Measurements from ENCODE around the gene PEX1.
"Not testable (repeated sequence)": the region's sequence is repeated elsewhere in the genome, so short reads cannot be mapped to it uniquely, and the experiment has no call there.

The PEX1 gene

DNA sequence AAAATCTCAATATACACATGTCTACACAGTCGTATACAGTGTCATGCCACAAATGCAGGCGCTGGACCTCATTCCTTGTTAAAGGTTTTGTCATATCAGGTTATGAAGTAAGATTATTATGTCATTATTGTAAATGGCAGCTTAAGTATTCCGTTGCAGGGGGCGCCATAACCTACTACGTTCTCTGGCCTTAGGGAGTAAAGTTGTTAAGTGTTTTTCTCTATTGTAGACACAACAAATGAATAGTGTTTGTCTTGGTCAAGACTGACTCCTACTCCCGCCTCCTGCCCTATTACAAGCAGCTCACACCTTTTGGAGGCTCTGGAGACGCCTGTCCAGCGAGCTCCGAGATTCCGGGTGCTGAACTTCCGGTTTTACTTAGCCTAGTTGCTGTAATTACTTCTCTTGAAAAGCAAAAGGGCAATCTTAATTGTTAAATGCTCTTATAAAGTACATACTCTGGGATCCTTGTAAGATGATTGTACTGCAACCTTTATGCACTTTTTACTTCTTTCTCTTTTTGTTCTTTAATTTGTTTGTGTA lies 80.0 kb downstream of the PEX1 start:
- Histone ChIP-seq H3K4ac (ENCODE audit: low read depth in 1 of 2, low read length in 2 of 2) (no peak overlapping the region), H3K9ac (ENCODE audit: low read length) (peak overlapping the region; percentile 95), H3K79me1 (replicated peaks; ENCODE audit: low read length, poor library complexity, severe bottlenecking) (peaks cover 10% of the 10 kb centered on the region), H3K36me3 (ENCODE audit: control insufficient read depth in 1 of 2, insufficient read depth in 2 of 2, low read depth in 1 of 2, low read length in 2 of 2) (peaks cover 8 to 42% of the 10 kb centered on the region in 2 experiments), H3K4me1 (ENCODE audit: control insufficient read depth, insufficient read depth, low read depth, low read length) (no peaks in the 10 kb centered on the region), H3K4me3 (ENCODE audit: insufficient read depth in 1 of 2, low read depth in 1 of 2, low read length in 2 of 2) (peak overlapping the region; percentile 18 to 88), H2BK15ac (ENCODE audit: low read depth, poor library complexity, severe bottlenecking) (no peak overlapping the region), H3K23ac (ENCODE audit: low read length in 2 of 2) (no peak overlapping the region), H3K27ac (ENCODE audit: low read length, poor library complexity, severe bottlenecking) (no peak overlapping the region), H2AFZ (ENCODE audit: low read depth, low read length) (no peak overlapping the region), H3K27me3 (ENCODE audit: control insufficient read depth in 1 of 2, insufficient read depth in 1 of 2, low read length in 2 of 2) (no peaks in the 10 kb centered on the region), H3K18ac (ENCODE audit: low read depth in 1 of 2, low read length in 2 of 2) (no peak overlapping the region), H3K4me2 (ENCODE audit: low read length, poor library complexity, severe bottlenecking) (peak overlapping the region; percentile 81), H2AK5ac (ENCODE audit: low read length, severe bottlenecking) (no peak overlapping the region), H3K9me3 (ENCODE audit: control insufficient read depth, low read length) (no peaks in the 10 kb centered on the region), H4K8ac (ENCODE audit: low read length) (no peak overlapping the region), H2BK120ac (ENCODE audit: low read depth, low read length) (no peak overlapping the region), H2BK12ac (ENCODE audit: low read length in 2 of 2) (no peak overlapping the region), H3K14ac (ENCODE audit: low read length in 2 of 2) (no peak overlapping the region), H4K91ac (ENCODE audit: low read length) (no peak overlapping the region), H2BK5ac (ENCODE audit: low read depth, low read length, poor library complexity, severe bottlenecking) (no peak overlapping the region)
- WGBS, result 4% methylated on average over 9 of the region's 11 CpGs
- peak; percentile 80 for DNase-seq

GRCh38 chr7:92447345-92448204 lies 80.7 kb downstream of the PEX1 start, which contains the start of gene GATAD1:
Gene GATAD1, plus strand, starts transcription at chr7:92447482. Its CDS starts 248 bp downstream, at chr7:92447730.
- DNase-seq, result peak; percentile 91
- Histone ChIP-seq H3K14ac (ENCODE audit: low read length in 2 of 2) (peak within 1 kb of the TSS in 1 of 2 experiments; percentile 81), H2BK12ac (ENCODE audit: low read length in 2 of 2) (no peak within 1 kb of the TSS), H3K9ac (ENCODE audit: low read length) (peak within 1 kb of the TSS; percentile 95), H3K23ac (ENCODE audit: low read length in 2 of 2) (peak within 1 kb of the TSS in 1 of 2 experiments; percentile 92), H2BK5ac (ENCODE audit: low read depth, low read length, poor library complexity, severe bottlenecking) (peak within 1 kb of the TSS; percentile 58), H3K9me3 (ENCODE audit: control insufficient read depth, low read length) (no peaks in the 10 kb centered on the region), H2AFZ (ENCODE audit: low read depth, low read length) (peak within 1 kb of the TSS; percentile 3), H4K8ac (ENCODE audit: low read length) (peak within 1 kb of the TSS; percentile 96), H3K4me3 (ENCODE audit: insufficient read depth in 1 of 2, low read depth in 1 of 2, low read length in 2 of 2) (peak within 1 kb of the TSS; percentile 85 to 88), H4K91ac (ENCODE audit: low read length) (peak within 1 kb of the TSS; percentile 96), H3K27ac (ENCODE audit: low read length, poor library complexity, severe bottlenecking) (no peak within 1 kb of the TSS), H3K4me2 (ENCODE audit: low read length, poor library complexity, severe bottlenecking) (peak within 1 kb of the TSS; percentile 81), H2BK120ac (ENCODE audit: low read depth, low read length) (peak within 1 kb of the TSS; percentile 90), H2BK15ac (ENCODE audit: low read depth, poor library complexity, severe bottlenecking) (peak within 1 kb of the TSS; percentile 99), H3K36me3 (ENCODE audit: control insufficient read depth in 1 of 2, insufficient read depth in 2 of 2, low read depth in 1 of 2, low read length in 2 of 2) (peaks cover 8 to 35% of the 10 kb centered on the region in 2 experiments), H3K4ac (ENCODE audit: low read depth in 1 of 2, low read length in 2 of 2) (peak within 1 kb of the TSS; percentile 28 to 97), H3K27me3 (ENCODE audit: control insufficient read depth in 1 of 2, insufficient read depth in 1 of 2, low read length in 2 of 2) (no peaks in the 10 kb centered on the region), H3K4me1 (ENCODE audit: control insufficient read depth, insufficient read depth, low read depth, low read length) (no peaks in the 10 kb centered on the region), H3K79me1 (replicated peaks; ENCODE audit: low read length, poor library complexity, severe bottlenecking) (peaks cover 8% of the 10 kb centered on the region), H3K18ac (ENCODE audit: low read depth in 1 of 2, low read length in 2 of 2) (peak within 1 kb of the TSS; percentile 70 to 95), H2AK5ac (ENCODE audit: low read length, severe bottlenecking) (no peak within 1 kb of the TSS)
- WGBS, result 1% methylated on average over 50 of the region's 87 CpGs

GRCh38 chr7:92446869-92447344 lies 81.4 kb downstream of the PEX1 start:
- peak overlapping the region; percentile 57 for H4K8ac ChIP-seq (ENCODE audit: low read length)
- H3K27ac ChIP-seq (ENCODE audit: low read length, poor library complexity, severe bottlenecking), result no peak overlapping the region
- H3K14ac ChIP-seq (ENCODE audit: low read length in 2 of 2), result no peak overlapping the region
- no peak overlapping the region for H3K18ac ChIP-seq (ENCODE audit: low read depth in 1 of 2, low read length in 2 of 2)
- no peaks in the 10 kb centered on the region for H3K27me3 ChIP-seq (ENCODE audit: control insufficient read depth in 1 of 2, insufficient read depth in 1 of 2, low read length in 2 of 2)
- no peak overlapping the region for H2BK5ac ChIP-seq (ENCODE audit: low read depth, low read length, poor library complexity, severe bottlenecking)
- no peak overlapping the region for H3K23ac ChIP-seq (ENCODE audit: low read length in 2 of 2)
- no peak overlapping the region for H2AFZ ChIP-seq (ENCODE audit: low read depth, low read length)
- no peak overlapping the region for H3K4me2 ChIP-seq (ENCODE audit: low read length, poor library complexity, severe bottlenecking)
- H3K9ac ChIP-seq (ENCODE audit: low read length), result peak overlapping the region; percentile 95
- no peak overlapping the region for H2AK5ac ChIP-seq (ENCODE audit: low read length, severe bottlenecking)
- 56% methylated on average over 21 of the region's 21 CpGs for WGBS
- H3K9me3 ChIP-seq (ENCODE audit: control insufficient read depth, low read length), result no peaks in the 10 kb centered on the region
- no peak overlapping the region for H2BK15ac ChIP-seq (ENCODE audit: low read depth, poor library complexity, severe bottlenecking)
- no peak for DNase-seq
- no peak overlapping the region for H4K91ac ChIP-seq (ENCODE audit: low read length)
- no peak overlapping the region for H2BK120ac ChIP-seq (ENCODE audit: low read depth, low read length)
- peaks cover 3 to 29% of the 10 kb centered on the region in 2 experiments for H3K36me3 ChIP-seq (ENCODE audit: control insufficient read depth in 1 of 2, insufficient read depth in 2 of 2, low read depth in 1 of 2, low read length in 2 of 2)
- H3K4me3 ChIP-seq (ENCODE audit: insufficient read depth in 1 of 2, low read depth in 1 of 2, low read length in 2 of 2), result no peak overlapping the region
- no peaks in the 10 kb centered on the region for H3K4me1 ChIP-seq (ENCODE audit: control insufficient read depth, insufficient read depth, low read depth, low read length)
- no peak overlapping the region for H2BK12ac ChIP-seq (ENCODE audit: low read length in 2 of 2)
- H3K4ac ChIP-seq (ENCODE audit: low read depth in 1 of 2, low read length in 2 of 2), result no peak overlapping the region
- H3K79me1 ChIP-seq (replicated peaks; ENCODE audit: low read length, poor library complexity, severe bottlenecking), result peaks cover 2% of the 10 kb centered on the region

DNA sequence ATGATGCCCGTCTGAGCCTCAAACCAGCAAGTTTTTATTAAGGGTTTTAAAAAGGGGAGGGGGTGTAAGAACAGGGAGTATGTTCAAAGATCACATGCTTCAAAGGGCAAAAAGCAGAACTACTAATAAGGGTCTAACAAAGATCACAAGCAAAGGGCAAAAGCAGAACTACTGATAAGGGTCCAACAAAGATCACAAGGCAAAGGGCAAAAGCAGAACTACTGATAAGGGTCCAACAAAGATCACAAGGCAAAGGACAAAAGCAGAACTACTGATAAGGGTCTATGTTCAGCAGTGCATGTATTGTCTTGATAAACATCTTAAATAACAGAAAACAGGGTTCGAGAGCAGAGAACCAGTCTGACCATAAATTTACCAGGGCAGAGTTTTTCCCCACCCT lies 85.6 kb downstream of the PEX1 start:
- H3K79me1 ChIP-seq (replicated peaks; ENCODE audit: low read length, poor library complexity, severe bottlenecking); H2BK120ac ChIP-seq (ENCODE audit: low read depth, low read length); H2BK15ac ChIP-seq (ENCODE audit: low read depth, poor library complexity, severe bottlenecking); H3K4me3 ChIP-seq (ENCODE audit: insufficient read depth in 1 of 2, low read depth in 1 of 2, low read length in 2 of 2); H2BK5ac ChIP-seq (ENCODE audit: low read depth, low read length, poor library complexity, severe bottlenecking); H3K9me3 ChIP-seq (ENCODE audit: control insufficient read depth, low read length); H3K4me1 ChIP-seq (ENCODE audit: control insufficient read depth, insufficient read depth, low read depth, low read length); H2AK5ac ChIP-seq (ENCODE audit: low read length, severe bottlenecking); DNase-seq; H4K8ac ChIP-seq (ENCODE audit: low read length); H2AFZ ChIP-seq (ENCODE audit: low read depth, low read length); H3K18ac ChIP-seq (ENCODE audit: low read depth in 1 of 2, low read length in 2 of 2); H3K4ac ChIP-seq (ENCODE audit: low read depth in 1 of 2, low read length in 2 of 2); H3K23ac ChIP-seq (ENCODE audit: low read length in 2 of 2); H3K27ac ChIP-seq (ENCODE audit: low read length, poor library complexity, severe bottlenecking); H3K36me3 ChIP-seq (ENCODE audit: control insufficient read depth in 1 of 2, insufficient read depth in 2 of 2, low read depth in 1 of 2, low read length in 2 of 2); H2BK12ac ChIP-seq (ENCODE audit: low read length in 2 of 2); H3K9ac ChIP-seq (ENCODE audit: low read length); H3K4me2 ChIP-seq (ENCODE audit: low read length, poor library complexity, severe bottlenecking); H3K14ac ChIP-seq (ENCODE audit: low read length in 2 of 2); H4K91ac ChIP-seq (ENCODE audit: low read length): not testable (repeated sequence)
- H3K27me3 ChIP-seq (ENCODE audit: control insufficient read depth in 1 of 2, insufficient read depth in 1 of 2, low read length in 2 of 2), result peaks cover 0 to 12% of the 10 kb centered on the region in 2 experiments
- WGBS, result 90% methylated on average over 2 of the region's 2 CpGs

Measured in mesenchymal stem cell (in vitro differentiated cells and primary cell).